Head of caudate nucleus (tissue), 42 donors: ENCODE measurements around the gene LRP3.
A peak's percentile ranks its signal among the peaks of the same experiment; 100 is the strongest.

Experiments
- DNase-seq, 42 donors: peaks; one replicate each; pipeline versions ENCODE4 v3.0.0 to v3.0.0-alpha.2; 2020 to 2021; ENCODE audit warnings: mixed read lengths in 7 of 42
- intact Hi-C: fragments of 100-400 bp; cut with DNase I; formaldehyde crosslinking; loops from one replicate; pipeline ENCODE4 v1.15.0; 2022

LRP3 gene

GRCh38 chr19:33227870-33228599 lies 33.9 kb downstream of the LRP3 start:
- DNase-seq, result no peak
- intact Hi-C loops, result no loop called here

GRCh38 chr19:33229962-33230361 lies 35.8 kb downstream of the LRP3 start:
- no peak for DNase-seq

GRCh38 chr19:33231511-33231910 lies 37.4 kb downstream of the LRP3 start:
- intact Hi-C loops, result loop anchor here (10.0 kb wide), 1 partner anchor 533 kb away; no protein-coding TSS in a partner anchor
- DNase-seq, result no peak

More at GRCh38 chr19:33229962-33230361, 35.8 kb downstream of the LRP3 start:
- intact Hi-C loops, result loop anchor here (10.0 kb wide), 1 partner anchor 535 kb away; no protein-coding TSS in a partner anchor

GRCh38 chr19:33232656-33233055 lies 38.5 kb downstream of the LRP3 start:
- intact Hi-C loops, result loop anchor here (10.0 kb wide), 1 partner anchor 532 kb away; no protein-coding TSS in a partner anchor

GRCh38 chr19:33233056-33233873 lies 39.1 kb downstream of the LRP3 start:
- intact Hi-C loops, result loop anchor here (10.0 kb wide), 1 partner anchor 532 kb away; no protein-coding TSS in a partner anchor
- no peak for DNase-seq

More at GRCh38 chr19:33232656-33233055, 38.5 kb downstream of the LRP3 start:
- no peak for DNase-seq

GRCh38 chr19:33234092-33234491 lies 40.0 kb downstream of the LRP3 start:
- intact Hi-C loops, result loop anchor here (2.0 to 10.0 kb wide), 2 partner anchors 173 to 531 kb away; no protein-coding TSS in a partner anchor
- no peak for DNase-seq

GRCh38 chr19:33234736-33235135 lies 40.6 kb downstream of the LRP3 start:
- DNase-seq, result no peak
- intact Hi-C loops, result loop anchor here (2.0 to 10.0 kb wide), 2 partner anchors 172 to 530 kb away; no protein-coding TSS in a partner anchor

- intact Hi-C loops, result loop anchor here (2.0 to 10.0 kb wide), 2 partner anchors 171 to 529 kb away; no protein-coding TSS in a partner anchor
- peak in 41 of 42 donors; percentile 59 to 94 (median 84) for DNase-seq
These were observed 41.3 kb downstream of the LRP3 start for GRCh38 chr19:33235269-33235995.

- intact Hi-C loops, result loop anchor here (2.0 to 10.0 kb wide), 2 partner anchors 171 to 529 kb away; no protein-coding TSS in a partner anchor
These were observed 41.8 kb downstream of the LRP3 start for GRCh38 chr19:33235996-33236350.

GRCh38 chr19:33236696-33237390 lies 42.7 kb downstream of the LRP3 start:
- intact Hi-C loops, result loop anchor here (10.0 kb wide), 1 partner anchor 528 kb away; no protein-coding TSS in a partner anchor
- DNase-seq, result no peak

More at GRCh38 chr19:33235996-33236350, 41.8 kb downstream of the LRP3 start:
- no peak for DNase-seq

GRCh38 chr19:33238481-33239149 lies 44.5 kb downstream of the LRP3 start:
- DNase-seq, result no peak
- intact Hi-C loops, result loop anchor here (10.0 kb wide), 1 partner anchor 526 kb away; no protein-coding TSS in a partner anchor

GRCh38 chr19:33239223-33239975 lies 45.3 kb downstream of the LRP3 start:
- intact Hi-C loops, result loop anchor here (10.0 kb wide), 1 partner anchor 525 kb away; no protein-coding TSS in a partner anchor
- DNase-seq, result no peak

- no peak for DNase-seq
- intact Hi-C loops, result no loop called here
These were observed 46.1 kb downstream of the LRP3 start for GRCh38 chr19:33240181-33240771.

- DNase-seq, result no peak
- intact Hi-C loops, result no loop called here
These were observed 47.0 kb downstream of the LRP3 start for GRCh38 chr19:33241091-33241529.

GRCh38 chr19:33241530-33242101 lies 47.5 kb downstream of the LRP3 start:
- intact Hi-C loops, result no loop called here
- peak in 13 of 42 donors; percentile 35 to 72 (median 49) for DNase-seq

GRCh38 chr19:33242131-33242530 lies 48.0 kb downstream of the LRP3 start:
- intact Hi-C loops, result no loop called here

More at GRCh38 chr19:33242131-33242530, 48.0 kb downstream of the LRP3 start:
- no peak for DNase-seq
